ENCODE data around the gene SLC6A6.

SLC6A6 gene

DNA sequence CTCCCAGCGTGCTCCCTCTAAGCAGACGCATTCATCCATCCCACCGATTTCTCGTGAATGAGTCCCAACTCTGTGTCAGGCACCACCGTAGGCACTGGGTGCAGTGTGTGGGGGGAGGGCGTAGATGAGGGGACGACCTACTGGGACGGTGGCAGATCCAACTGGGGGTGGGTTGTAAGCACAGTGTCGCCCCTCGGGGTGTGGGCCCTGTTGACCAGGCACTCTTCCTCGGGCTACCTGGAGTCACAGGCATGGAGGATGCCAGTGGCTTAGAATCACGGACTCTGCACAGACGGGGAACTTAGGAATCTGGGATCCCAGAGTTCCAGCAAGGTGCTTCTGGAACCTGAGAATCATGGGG, 66.2 kb downstream of the SLC6A6 start:
- H3K9me3 ChIP-seq: no peaks in the 10 kb centered on the region
- no peak overlapping the region for H3K27ac ChIP-seq
- H3K36me3 ChIP-seq: peaks cover 91% of the 10 kb centered on the region
- no peak overlapping the region for H3K4me3 ChIP-seq
- no peak for TF ChIP-seq Cebpa-rat (IDR thresholded peaks at IDR 0.05)
- no peak overlapping the region for H3K9ac ChIP-seq
- H3K27me3 ChIP-seq: no peaks in the 10 kb centered on the region
- H3K4me2 ChIP-seq: no peak overlapping the region
- peaks cover 91% of the 10 kb centered on the region for H4K20me1 ChIP-seq
- H3K4me1 ChIP-seq: peaks cover 21% of the 10 kb centered on the region

DNA sequence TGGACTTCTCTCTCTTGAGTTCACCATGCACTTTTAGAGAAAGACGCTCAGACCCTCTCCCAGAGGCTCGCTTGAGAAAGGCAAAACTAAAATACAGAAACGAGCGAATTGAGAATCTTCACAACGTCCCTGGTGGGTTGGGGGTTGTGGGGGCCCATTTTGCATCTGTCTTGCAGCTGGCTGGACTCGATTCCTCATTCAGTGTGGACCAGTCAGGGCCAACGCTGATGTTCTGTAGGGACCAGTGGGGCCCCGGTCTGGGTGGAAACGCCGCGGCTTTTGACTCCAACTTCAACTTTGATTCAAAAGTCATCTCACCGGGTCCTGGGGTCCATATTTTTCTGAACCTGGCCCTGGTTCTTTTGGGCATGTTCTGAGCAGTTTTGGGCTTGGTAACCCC, 68.1 kb downstream of the SLC6A6 start:
- Histone ChIP-seq H3K27ac (no peak overlapping the region), H3K4me3 (no peak overlapping the region), H3K36me3 (peaks cover 88% of the 10 kb centered on the region), H3K27me3 (no peaks in the 10 kb centered on the region), H3K4me2 (no peak overlapping the region), H3K4me1 (peaks cover 17% of the 10 kb centered on the region), H3K9me3 (no peaks in the 10 kb centered on the region), H3K9ac (no peak overlapping the region), H4K20me1 (peaks cover 89% of the 10 kb centered on the region)
- TF ChIP-seq Cebpa-rat (IDR thresholded peaks at IDR 0.05): no peak

GRCh38 chr3:14471016-14471415, 68.6 kb downstream of the SLC6A6 start:
- Histone ChIP-seq H3K36me3 (peaks cover 90% of the 10 kb centered on the region), H3K4me1 (peaks cover 17% of the 10 kb centered on the region), H3K9me3 (no peaks in the 10 kb centered on the region), H4K20me1 (peaks cover 93% of the 10 kb centered on the region), H3K27me3 (no peaks in the 10 kb centered on the region), H3K4me2 (no peak overlapping the region; the same call in 1 of the 2 replicates), H3K27ac (no peak overlapping the region), H3K9ac (no peak overlapping the region), H3K4me3 (no peak overlapping the region)
- TF ChIP-seq Cebpa-rat (IDR thresholded peaks at IDR 0.05): no peak

DNA sequence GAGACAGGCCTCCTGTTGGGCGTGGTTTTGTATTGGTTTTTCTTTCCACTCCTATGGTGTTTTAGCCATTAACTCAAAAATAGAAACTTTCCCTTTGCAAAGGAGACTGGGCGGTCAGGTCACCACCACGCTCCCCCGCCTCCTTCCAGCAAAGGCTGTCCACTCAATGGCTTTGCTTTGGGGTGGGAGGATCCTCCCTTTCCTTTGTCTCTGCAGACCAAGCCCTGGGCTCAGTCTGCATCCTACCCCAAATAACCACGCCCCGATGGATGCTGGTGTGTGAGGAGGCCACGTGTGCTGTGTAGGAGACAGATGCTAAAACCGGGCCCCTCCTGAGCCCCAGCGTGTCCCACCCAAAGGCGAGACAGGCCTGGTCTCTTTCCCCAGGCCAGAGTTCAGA, 69.3 kb downstream of the SLC6A6 start:
- Histone ChIP-seq H3K27me3 (no peaks in the 10 kb centered on the region), H3K36me3 (peaks cover 91% of the 10 kb centered on the region), H3K9ac (0 out of 2 replicates have a peak overlapping the region, but pooled peaks have one; percentile 19), H3K9me3 (no peaks in the 10 kb centered on the region), H3K4me1 (peaks cover 17% of the 10 kb centered on the region), H3K27ac (no peak overlapping the region), H3K4me2 (peak overlapping the region; percentile 69), H4K20me1 (peaks cover 95% of the 10 kb centered on the region), H3K4me3 (no peak overlapping the region)
- no peak for TF ChIP-seq Cebpa-rat (IDR thresholded peaks at IDR 0.05)

DNA sequence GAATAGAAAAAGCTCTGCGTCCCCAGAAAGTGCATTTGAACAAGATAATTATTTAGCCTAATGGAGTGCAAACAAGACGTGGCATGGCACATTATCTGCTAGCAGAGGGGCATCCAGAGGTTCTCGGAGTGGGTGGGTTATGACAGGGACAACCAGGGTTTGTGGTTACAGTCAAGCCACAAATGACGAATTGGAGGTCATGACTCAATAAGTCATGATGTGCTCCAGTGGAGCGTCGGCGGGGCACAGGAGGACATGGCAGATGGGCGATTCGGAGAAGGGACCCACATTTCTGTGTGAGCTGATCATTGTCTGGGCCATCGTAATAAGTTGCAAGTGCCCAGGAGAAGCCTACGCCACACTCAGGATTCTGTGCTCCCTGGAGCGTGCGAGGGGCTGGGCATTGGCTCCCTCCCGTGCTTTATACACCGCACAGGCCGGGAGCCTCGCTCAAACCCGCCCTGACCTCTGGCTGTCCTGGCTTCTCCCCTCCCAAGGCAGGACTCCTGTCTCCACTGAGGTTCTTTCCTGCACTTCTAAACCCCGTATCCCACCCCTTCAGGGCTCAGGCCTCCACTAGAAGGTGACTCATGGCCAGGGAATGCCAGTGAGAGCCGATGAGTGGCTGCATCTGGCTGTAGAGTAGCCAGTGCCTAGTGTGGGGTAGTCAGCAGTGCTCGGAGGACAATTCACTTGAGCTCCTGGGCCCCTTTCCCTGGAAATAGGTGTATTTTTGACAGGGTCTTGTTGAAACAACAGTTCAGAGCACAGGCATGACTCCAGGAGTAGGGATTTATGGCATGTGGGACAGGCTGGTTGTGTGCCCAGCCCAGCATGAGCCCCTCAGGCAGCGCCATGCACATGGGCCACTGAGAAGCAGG, 70.3 kb downstream of the SLC6A6 start:
- TF ChIP-seq Cebpa-rat (IDR thresholded peaks at IDR 0.05): no peak
- H3K9ac ChIP-seq: no peak overlapping the region
- no peak overlapping the region for H3K27ac ChIP-seq
- no peaks in the 10 kb centered on the region for H3K9me3 ChIP-seq
- no peaks in the 10 kb centered on the region for H3K27me3 ChIP-seq
- no peak overlapping the region for H3K4me3 ChIP-seq
- peak overlapping the region; percentile 69 for H3K4me2 ChIP-seq
- H4K20me1 ChIP-seq: peaks cover 85% of the 10 kb centered on the region
- H3K36me3 ChIP-seq: peaks cover 91% of the 10 kb centered on the region
- H3K4me1 ChIP-seq: peaks cover 17% of the 10 kb centered on the region

DNA sequence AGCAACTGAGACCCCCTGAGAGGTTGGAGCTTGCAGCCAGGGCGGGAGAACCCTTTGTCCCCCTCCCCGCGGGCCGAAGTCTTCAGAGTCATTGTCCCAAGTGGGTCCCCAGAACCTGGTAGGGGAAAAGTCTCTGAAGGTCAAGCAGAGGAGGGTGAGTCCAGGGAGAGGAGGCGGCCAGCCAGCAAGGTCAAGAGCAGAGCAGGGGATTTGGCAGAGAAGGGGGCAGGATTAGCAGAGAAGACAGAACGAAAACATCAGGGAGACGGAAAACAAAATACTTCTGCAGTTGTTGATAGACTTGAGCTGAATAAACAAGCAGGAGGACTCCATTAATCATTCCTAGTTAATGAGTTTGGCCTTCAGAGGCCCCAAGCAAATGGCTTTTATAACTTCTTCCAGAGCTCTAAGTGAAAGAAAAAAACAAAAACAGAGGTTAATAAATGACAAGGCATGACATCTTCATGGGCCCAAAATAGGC, 71.0 kb downstream of the SLC6A6 start:
- Histone ChIP-seq H3K27ac (no peak overlapping the region), H3K27me3 (no peaks in the 10 kb centered on the region), H3K4me1 (peaks cover 17% of the 10 kb centered on the region), H3K4me2 (no peak overlapping the region), H3K36me3 (peaks cover 95% of the 10 kb centered on the region), H4K20me1 (peaks cover 79% of the 10 kb centered on the region), H3K9ac (no peak overlapping the region), H3K9me3 (no peaks in the 10 kb centered on the region), H3K4me3 (no peak overlapping the region)
- TF ChIP-seq Cebpa-rat (IDR thresholded peaks at IDR 0.05): no peak

DNA sequence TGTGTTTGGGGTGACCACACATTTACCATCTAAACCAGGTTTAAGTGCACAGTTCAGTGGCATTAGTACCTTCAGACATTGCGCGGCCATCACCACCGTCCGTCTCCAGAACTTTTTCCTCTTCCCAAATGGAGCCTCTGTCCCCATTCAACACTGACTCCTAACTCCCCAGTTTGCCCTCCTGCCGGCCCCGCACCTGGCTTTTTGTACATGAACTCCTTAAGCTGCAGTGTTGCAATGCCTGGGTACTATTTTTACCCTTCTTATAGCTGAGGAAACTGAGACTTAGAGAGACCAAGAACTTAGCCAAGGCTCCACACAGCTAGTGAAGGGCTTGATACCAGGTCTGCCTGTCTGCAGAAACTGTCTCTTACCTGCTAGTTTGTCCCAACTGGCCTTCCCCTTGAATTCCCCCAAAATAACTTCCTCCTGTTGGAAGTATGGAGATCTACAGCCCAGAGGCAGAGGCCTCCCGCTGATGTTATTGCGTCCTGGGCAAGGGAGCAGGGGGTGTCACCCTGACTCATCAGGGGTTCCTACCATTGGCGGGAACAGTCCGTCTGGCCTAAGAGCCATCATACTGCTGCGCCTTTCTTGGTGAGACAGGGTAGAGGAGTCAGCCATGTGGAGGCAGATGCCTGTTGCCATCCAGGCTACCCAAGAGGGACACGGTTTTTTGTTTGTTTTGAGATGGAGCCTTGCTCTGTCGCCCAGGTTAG, 72.1 kb downstream of the SLC6A6 start:
- H4K20me1 ChIP-seq: peaks cover 72% of the 10 kb centered on the region
- no peak overlapping the region for H3K9ac ChIP-seq
- TF ChIP-seq Cebpa-rat (IDR thresholded peaks at IDR 0.05): no peak
- H3K36me3 ChIP-seq: peaks cover 95% of the 10 kb centered on the region
- H3K4me2 ChIP-seq: no peak overlapping the region
- no peak overlapping the region for H3K4me3 ChIP-seq
- H3K4me1 ChIP-seq: peaks cover 17% of the 10 kb centered on the region
- no peak overlapping the region for H3K27ac ChIP-seq
- no peaks in the 10 kb centered on the region for H3K9me3 ChIP-seq
- H3K27me3 ChIP-seq: no peaks in the 10 kb centered on the region

GRCh38 chr3:14475621-14476020, 73.2 kb downstream of the SLC6A6 start:
- no peak for TF ChIP-seq Cebpa-rat (IDR thresholded peaks at IDR 0.05)
- no peaks in the 10 kb centered on the region for H3K9me3 ChIP-seq

GRCh38 chr3:14476583-14477265, 74.3 kb downstream of the SLC6A6 start:
- peaks cover 55% of the 10 kb centered on the region for H4K20me1 ChIP-seq
- H3K4me3 ChIP-seq: no peak overlapping the region
- peaks cover 11% of the 10 kb centered on the region for H3K4me1 ChIP-seq
- peaks cover 97% of the 10 kb centered on the region for H3K36me3 ChIP-seq
- no peak overlapping the region for H3K4me2 ChIP-seq
- H3K27ac ChIP-seq: no peak overlapping the region
- no peak overlapping the region for H3K9ac ChIP-seq
- H3K9me3 ChIP-seq: no peaks in the 10 kb centered on the region
- no peaks in the 10 kb centered on the region for H3K27me3 ChIP-seq
- no peak for TF ChIP-seq Cebpa-rat (IDR thresholded peaks at IDR 0.05)

More at GRCh38 chr3:14475621-14476020, 73.2 kb downstream of the SLC6A6 start:
- Histone ChIP-seq H4K20me1 (peaks cover 66% of the 10 kb centered on the region), H3K27me3 (no peaks in the 10 kb centered on the region), H3K27ac (no peak overlapping the region), H3K4me1 (peaks cover 17% of the 10 kb centered on the region), H3K36me3 (peaks cover 95% of the 10 kb centered on the region), H3K9ac (no peak overlapping the region), H3K4me3 (no peak overlapping the region), H3K4me2 (no peak overlapping the region)
